MCF 10A (cell line): ENCODE measurements around the gene KDM2A. TPM values are rescaled to one million over a fixed set of nuclear protein-coding genes. Genes with fewer than 3 reads are reported as not detected.

Experiments used
- BruUV-seq: library from RNA; stranded (reverse); fragments of 400-500 nt; replicated peaks from 2 replicates; lab custom pipeline; 2021; lab: Mats Ljungman, UMichigan
- CTCF ChIA-PET: fragments of 300-600 bp; sonication (Branson Sonifier 250); formaldehyde crosslinking; extraction: SDS; loops from one replicate; lab custom pipeline; 2021; ENCODE audit warnings: antibody characterized with exemption, inconsistent platforms; lab: Yijun Ruan, JAX
- POLR2A ChIA-PET: fragments of 300-600, 350-650 bp; sonication (Branson Sonifier 250); formaldehyde crosslinking; extraction: SDS; loops from one replicate; lab custom pipeline; 2020; ENCODE audit warnings: antibody characterized with exemption, inconsistent platforms; lab: Yijun Ruan, JAX
- DNase-seq: peaks from one replicate; pipeline ENCODE4 v3.0.0-alpha.2; 2018; ENCODE audit not compliant: unreplicated experiment
- H3K27ac Mint-ChIP-seq: one replicate; pipeline ENCODE4 v1.8.0; 2022; ENCODE audit warnings: mild to moderate bottlenecking, low read depth, mixed read lengths; ENCODE audit not compliant: unreplicated experiment
- H3K27me3 Mint-ChIP-seq: one replicate; pipeline ENCODE4 v1.8.0; 2022; ENCODE audit warnings: mixed read lengths; ENCODE audit not compliant: insufficient read depth, unreplicated experiment
- H3K36me3 Mint-ChIP-seq: one replicate; pipeline ENCODE4 v1.8.0; 2022; ENCODE audit warnings: mild to moderate bottlenecking, moderate library complexity, mixed read lengths; ENCODE audit not compliant: insufficient read depth, unreplicated experiment
- H3K4me1 Mint-ChIP-seq: one replicate; pipeline ENCODE4 v1.8.0; 2022; ENCODE audit warnings: mixed read lengths; ENCODE audit not compliant: insufficient read depth, unreplicated experiment
- H3K4me3 Mint-ChIP-seq: one replicate; pipeline ENCODE4 v1.8.0; 2022; ENCODE audit warnings: mild to moderate bottlenecking, moderate library complexity, mixed read lengths; ENCODE audit not compliant: unreplicated experiment
- H3K9me3 Mint-ChIP-seq: one replicate; pipeline ENCODE4 v1.8.0; 2022; ENCODE audit warnings: mixed read lengths; ENCODE audit not compliant: unreplicated experiment
- intact Hi-C: fragments of 100-400 bp; cut with micrococcal nuclease; formaldehyde crosslinking; loops from 2 replicates; pipeline ENCODE4 v1.14.1; 2022
- total RNA-seq: library from RNA; stranded (reverse); gene quantifications from 2 replicates; pipeline ENCODE4 v1.2.3, GENCODE V29; 2022
- TF ChIP-seq, protein P1 (sequence below): fragments of 200-600 bp; IDR thresholded peaks from one replicate; pipeline ENCODE4 v1.8.0; 2022; ENCODE audit warnings: antibody characterized with exemption, mild to moderate bottlenecking; ENCODE audit not compliant: unreplicated experiment

The KDM2A gene
- total RNA-seq, 1 experiment from 2014 or later: 63.8 TPM

DNA sequence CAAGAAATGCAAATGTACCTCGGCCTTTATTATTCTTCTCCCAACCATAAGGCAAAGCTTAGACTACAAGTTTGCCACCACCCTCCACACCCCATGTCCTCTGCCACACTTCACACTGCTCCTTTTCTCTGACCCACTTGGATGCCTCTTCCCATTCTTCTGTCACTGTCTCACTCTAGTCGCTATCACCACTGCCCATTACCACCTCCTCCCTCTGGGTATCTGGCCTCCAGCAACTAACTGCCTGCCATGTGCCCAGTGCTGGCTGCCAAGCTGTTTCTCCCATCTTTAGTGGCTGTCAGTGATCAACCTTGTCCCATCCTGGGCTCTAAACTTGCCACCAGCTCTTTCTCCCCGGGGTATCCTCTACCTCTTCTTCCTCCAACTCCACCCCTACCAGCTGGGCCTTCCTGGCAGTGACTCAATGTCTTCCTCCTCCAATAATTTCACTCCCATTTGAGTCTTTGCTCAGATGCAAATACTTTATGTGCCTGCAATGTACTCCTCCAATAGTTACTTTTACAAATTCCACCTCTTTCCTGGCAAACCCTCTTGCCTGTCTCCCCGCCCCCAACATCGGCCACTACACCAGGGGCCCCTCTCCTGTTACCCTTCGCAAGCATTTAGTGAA is 20.1 kb upstream of the KDM2A start:
- ChIA-PET CTCF (interaction anchor here (0.6 kb wide), 1 partner anchor 28 kb away, joined by 3 read pairs; no protein-coding TSS in a partner anchor), POLR2A (no interaction called here)
- Mint-ChIP-seq H3K4me3 (no peak overlapping the region), H3K4me1 (peaks cover 5% of the 10 kb centered on the region), H3K36me3 (no peaks in the 10 kb centered on the region), H3K27me3 (no peaks in the 10 kb centered on the region), H3K27ac (no peak overlapping the region), H3K9me3 (no peaks in the 10 kb centered on the region)
- no TSS peak for BruUV-seq
- DNase-seq: no peak
- intact Hi-C loops: no loop called here
- TF ChIP-seq, protein P1, sequence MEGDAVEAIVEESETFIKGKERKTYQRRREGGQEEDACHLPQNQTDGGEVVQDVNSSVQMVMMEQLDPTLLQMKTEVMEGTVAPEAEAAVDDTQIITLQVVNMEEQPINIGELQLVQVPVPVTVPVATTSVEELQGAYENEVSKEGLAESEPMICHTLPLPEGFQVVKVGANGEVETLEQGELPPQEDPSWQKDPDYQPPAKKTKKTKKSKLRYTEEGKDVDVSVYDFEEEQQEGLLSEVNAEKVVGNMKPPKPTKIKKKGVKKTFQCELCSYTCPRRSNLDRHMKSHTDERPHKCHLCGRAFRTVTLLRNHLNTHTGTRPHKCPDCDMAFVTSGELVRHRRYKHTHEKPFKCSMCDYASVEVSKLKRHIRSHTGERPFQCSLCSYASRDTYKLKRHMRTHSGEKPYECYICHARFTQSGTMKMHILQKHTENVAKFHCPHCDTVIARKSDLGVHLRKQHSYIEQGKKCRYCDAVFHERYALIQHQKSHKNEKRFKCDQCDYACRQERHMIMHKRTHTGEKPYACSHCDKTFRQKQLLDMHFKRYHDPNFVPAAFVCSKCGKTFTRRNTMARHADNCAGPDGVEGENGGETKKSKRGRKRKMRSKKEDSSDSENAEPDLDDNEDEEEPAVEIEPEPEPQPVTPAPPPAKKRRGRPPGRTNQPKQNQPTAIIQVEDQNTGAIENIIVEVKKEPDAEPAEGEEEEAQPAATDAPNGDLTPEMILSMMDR: no peak

DNA sequence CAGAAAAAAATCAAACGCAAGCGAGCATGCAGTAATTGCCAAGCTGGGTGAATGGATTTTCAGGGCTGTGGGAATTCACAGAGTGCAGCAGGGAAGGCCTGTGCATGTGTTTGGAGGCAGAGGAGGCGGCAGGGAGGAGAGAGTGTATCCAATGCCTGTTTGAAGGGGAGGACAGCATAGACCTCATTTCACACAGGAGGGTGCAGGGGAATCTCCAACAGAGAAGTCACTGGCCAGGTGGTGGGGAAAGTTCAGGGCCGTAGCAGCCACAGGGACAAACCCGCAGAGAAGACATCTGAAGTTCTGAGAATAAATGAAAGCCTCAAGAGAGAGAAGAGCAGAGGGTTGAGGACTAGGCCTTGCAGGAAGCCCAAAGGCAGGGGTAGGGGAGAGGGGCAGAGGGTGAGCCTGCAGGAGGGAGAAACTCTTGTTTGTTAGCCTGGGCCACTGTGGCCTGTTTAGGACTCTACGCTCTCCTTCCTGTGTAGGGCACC is 19.2 kb upstream of the KDM2A start:
- POLR2A ChIA-PET: no interaction called here
- Mint-ChIP-seq H3K27me3 (no peaks in the 10 kb centered on the region), H3K9me3 (no peaks in the 10 kb centered on the region), H3K27ac (no peak overlapping the region), H3K36me3 (no peaks in the 10 kb centered on the region), H3K4me1 (peaks cover 5% of the 10 kb centered on the region), H3K4me3 (no peak overlapping the region)
- intact Hi-C loops: no loop called here
- no peak for DNase-seq
- BruUV-seq: no TSS peak
- TF ChIP-seq, protein P1: no peak
- CTCF ChIA-PET: no interaction called here

DNA sequence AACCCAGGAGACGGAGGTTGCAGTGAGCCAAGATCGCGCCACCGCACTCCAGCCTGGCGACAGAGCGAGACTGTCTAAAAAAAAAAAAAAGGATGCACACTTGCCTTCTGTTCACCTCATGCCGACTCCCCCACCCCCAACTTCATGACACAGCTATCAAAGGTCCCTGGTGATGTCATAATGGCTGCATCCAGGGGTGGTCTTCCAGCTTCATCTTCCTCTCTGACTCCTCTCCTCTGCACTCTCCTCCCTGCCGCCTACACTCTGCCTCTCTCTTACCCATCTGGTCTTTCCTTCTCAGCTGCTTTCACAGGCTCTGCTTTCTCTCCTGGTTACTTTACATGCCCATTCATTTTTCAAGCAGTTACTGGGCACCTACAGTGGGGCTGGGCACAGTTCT is 16.4 kb upstream of the KDM2A start:
- ChIA-PET CTCF (interaction anchor here (1.2 kb wide), 2 partner anchors 22 to 23 kb away, joined by 3 to 4 read pairs; no protein-coding TSS in a partner anchor), POLR2A (no interaction called here)
- no peak for DNase-seq
- Mint-ChIP-seq H3K36me3 (no peaks in the 10 kb centered on the region), H3K27me3 (no peaks in the 10 kb centered on the region), H3K4me1 (peaks cover 5% of the 10 kb centered on the region), H3K4me3 (no peak overlapping the region), H3K9me3 (no peaks in the 10 kb centered on the region), H3K27ac (no peak overlapping the region)
- intact Hi-C loops: no loop called here
- no TSS peak for BruUV-seq
- TF ChIP-seq, protein P1: no peak

DNA sequence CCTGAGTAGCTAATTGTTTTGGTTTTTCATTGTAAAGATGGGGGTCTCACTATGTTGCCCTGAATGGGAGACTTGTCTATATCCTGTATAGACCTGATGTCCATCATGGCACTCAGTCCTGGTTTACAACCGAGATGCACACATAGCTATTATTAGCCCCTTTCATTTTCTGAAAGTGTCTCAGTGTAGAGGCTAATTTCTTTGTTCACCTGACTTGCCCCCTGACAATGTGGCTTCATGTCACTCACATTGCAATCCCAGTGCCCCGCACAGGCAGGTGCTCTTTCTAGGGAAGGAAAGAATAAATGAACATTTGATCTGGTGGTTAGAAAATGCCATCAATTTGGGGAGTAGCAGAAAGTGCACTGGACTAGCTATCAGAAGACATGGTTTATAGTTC is 13.1 kb upstream of the KDM2A start:
- DNase-seq: no peak
- H3K27ac Mint-ChIP-seq: no peak overlapping the region
- H3K36me3 Mint-ChIP-seq: no peaks in the 10 kb centered on the region
- BruUV-seq: no TSS peak
- no peaks in the 10 kb centered on the region for H3K9me3 Mint-ChIP-seq
- no peaks in the 10 kb centered on the region for H3K27me3 Mint-ChIP-seq
- H3K4me3 Mint-ChIP-seq: no peak overlapping the region
- intact Hi-C loops: no loop called here
- TF ChIP-seq, protein P1: no peak
- ChIA-PET CTCF (interaction anchor here (0.6 to 1.6 kb wide), 3 partner anchors 10 to 52 kb away, joined by 3 to 5 read pairs (median 4); no protein-coding TSS in a partner anchor), POLR2A (interaction anchor here (1.0 kb wide), 1 partner anchor 11 kb away, joined by 3 read pairs; no protein-coding TSS in a partner anchor)
- H3K4me1 Mint-ChIP-seq: no peaks in the 10 kb centered on the region
